Measurements from ENCODE around the gene EID3. TPM values are rescaled to one million over a fixed set of nuclear protein-coding genes. Genes with fewer than 3 reads are reported as not detected.

The EID3 gene
- total RNA-seq, 1 donor from 2014 or later: 5.6 TPM

DNA sequence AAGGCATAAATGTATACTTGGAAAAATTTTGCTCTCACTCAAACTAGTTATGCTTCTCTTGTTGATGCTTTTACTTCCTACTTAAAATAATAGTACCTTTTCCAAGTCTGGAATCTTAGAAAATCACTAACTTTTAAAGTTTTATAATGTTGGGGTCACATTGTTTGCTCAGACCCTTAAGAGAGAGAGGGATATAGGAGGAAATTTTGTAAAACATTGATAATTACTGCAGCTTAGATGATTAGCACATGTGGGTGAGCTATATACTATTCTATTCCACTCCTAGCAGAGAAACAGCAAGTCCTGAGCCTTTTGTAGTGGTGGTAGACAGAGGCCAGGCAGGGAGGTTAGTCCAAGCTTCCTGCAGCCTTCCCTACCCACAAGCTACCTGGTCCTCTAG is 13.4 kb downstream of the EID3 start:
- TF ChIP-seq, protein P1, sequence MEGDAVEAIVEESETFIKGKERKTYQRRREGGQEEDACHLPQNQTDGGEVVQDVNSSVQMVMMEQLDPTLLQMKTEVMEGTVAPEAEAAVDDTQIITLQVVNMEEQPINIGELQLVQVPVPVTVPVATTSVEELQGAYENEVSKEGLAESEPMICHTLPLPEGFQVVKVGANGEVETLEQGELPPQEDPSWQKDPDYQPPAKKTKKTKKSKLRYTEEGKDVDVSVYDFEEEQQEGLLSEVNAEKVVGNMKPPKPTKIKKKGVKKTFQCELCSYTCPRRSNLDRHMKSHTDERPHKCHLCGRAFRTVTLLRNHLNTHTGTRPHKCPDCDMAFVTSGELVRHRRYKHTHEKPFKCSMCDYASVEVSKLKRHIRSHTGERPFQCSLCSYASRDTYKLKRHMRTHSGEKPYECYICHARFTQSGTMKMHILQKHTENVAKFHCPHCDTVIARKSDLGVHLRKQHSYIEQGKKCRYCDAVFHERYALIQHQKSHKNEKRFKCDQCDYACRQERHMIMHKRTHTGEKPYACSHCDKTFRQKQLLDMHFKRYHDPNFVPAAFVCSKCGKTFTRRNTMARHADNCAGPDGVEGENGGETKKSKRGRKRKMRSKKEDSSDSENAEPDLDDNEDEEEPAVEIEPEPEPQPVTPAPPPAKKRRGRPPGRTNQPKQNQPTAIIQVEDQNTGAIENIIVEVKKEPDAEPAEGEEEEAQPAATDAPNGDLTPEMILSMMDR (IDR thresholded peaks at IDR 0.05; ENCODE audit: unreplicated experiment): no peak
- Mint-ChIP-seq H3K36me3 (peaks cover 33% of the 10 kb centered on the region), H3K27ac (no peak overlapping the region)

DNA sequence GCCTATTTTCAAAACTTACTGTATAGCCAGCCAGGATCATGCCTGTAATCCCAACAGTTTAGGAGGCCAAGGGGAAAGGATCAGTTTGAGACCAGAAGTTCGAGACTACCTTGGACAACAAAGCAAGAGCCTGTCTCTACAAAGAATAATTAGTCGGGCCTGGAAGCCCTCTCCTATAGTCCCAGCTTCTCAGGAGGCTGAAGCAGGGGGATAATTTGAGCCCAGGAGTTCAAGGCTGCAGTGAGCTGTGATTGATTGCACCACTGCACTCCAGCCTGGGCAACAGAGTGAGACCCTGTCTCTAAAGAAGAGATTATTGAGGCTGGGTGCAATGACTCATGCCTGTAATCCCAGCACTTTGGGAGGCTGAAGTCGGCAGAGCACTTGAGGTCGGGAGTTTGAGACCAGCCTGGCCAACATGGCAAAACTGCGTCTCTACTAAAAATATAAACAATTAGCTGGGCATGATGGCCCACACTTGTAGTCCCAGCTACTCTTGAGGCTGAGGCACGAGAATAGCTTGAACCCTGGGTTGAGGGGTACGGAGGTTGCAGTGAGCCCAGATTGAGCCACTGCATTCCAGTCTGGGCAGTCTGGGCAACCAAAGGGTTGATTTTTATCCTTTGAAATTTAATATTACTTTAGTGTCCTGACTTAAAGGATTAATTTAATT is 14.1 kb downstream of the EID3 start:
- Mint-ChIP-seq H3K9me3 (no peaks in the 10 kb centered on the region), H3K36me3 (peaks cover 35% of the 10 kb centered on the region), H3K27ac (no peak overlapping the region), H3K4me1 (no peaks in the 10 kb centered on the region), H3K27me3 (ENCODE audit: low read depth) (no peaks in the 10 kb centered on the region), H3K4me3 (no peak overlapping the region)
- TF ChIP-seq, protein P1 (IDR thresholded peaks at IDR 0.05; ENCODE audit: unreplicated experiment): no peak
- DNase-seq (ENCODE audit: low spot score in 2 of 2, unreplicated experiment in 2 of 2): no peak

More for the DNA sequence above, 13.4 kb downstream of the EID3 start:
- H3K4me3 Mint-ChIP-seq: no peak overlapping the region
- no peaks in the 10 kb centered on the region for H3K9me3 Mint-ChIP-seq
- no peaks in the 10 kb centered on the region for H3K27me3 Mint-ChIP-seq (ENCODE audit: low read depth)
- DNase-seq (ENCODE audit: low spot score in 2 of 2, unreplicated experiment in 2 of 2): no peak
- no peaks in the 10 kb centered on the region for H3K4me1 Mint-ChIP-seq

DNA sequence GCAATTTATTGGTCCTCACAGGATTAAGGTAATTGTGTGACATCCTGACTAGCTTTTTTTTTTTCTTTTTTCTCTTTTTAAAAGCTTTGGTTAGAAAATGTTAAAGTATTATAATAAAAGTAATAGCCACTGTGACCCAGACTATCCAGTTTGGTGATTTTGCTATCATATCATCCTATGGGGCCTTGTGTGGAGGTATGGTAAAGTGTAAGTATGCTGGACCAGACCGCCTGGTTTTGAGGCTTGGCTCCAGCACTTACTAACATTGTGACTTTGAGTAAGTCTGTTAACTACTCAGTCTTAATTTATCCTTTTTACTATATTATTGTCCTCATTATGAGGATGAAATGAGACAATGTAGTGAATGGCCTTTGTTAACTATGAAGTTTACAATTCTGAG is 15.5 kb downstream of the EID3 start:
- Mint-ChIP-seq H3K4me1 (no peaks in the 10 kb centered on the region), H3K9me3 (no peaks in the 10 kb centered on the region), H3K36me3 (peaks cover 33% of the 10 kb centered on the region), H3K4me3 (no peak overlapping the region), H3K27ac (no peak overlapping the region), H3K27me3 (ENCODE audit: low read depth) (no peaks in the 10 kb centered on the region)
- DNase-seq (ENCODE audit: low spot score in 2 of 2, unreplicated experiment in 2 of 2): no peak
- TF ChIP-seq, protein P1 (IDR thresholded peaks at IDR 0.05; ENCODE audit: unreplicated experiment): no peak

DNA sequence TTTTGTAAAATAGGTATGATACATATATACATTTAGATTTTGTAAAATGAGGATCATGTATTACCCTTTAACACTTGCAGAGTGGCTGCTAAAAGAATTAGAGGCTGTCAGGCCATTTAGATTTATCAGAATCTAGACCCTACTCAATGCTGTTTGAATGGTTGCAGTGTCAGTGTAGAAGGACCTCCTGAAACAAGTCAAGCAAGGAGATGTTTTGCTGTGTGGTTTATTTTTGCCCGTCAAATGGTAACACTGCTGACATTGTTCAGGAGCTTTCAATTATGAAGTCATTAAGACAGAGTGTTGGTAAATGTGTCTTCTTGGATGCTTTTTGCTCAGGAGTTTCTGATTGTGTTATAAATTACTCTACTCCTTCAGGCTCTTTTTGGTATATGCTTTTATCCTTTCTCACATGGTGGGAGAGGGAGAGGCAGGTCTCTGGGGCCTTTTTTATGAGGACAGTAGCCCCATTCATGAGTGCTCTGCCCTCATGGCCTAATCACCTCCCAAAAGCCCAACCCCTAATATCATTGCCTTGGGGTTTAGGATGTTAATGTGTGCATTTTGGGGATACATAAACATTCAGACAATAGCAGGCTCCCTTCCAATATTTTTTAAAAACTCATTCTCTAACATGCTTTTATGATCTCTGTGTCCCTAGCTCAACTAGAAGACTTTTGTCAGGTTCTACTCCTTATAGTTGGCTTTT is 16.5 kb downstream of the EID3 start:
- no peak overlapping the region for H3K27ac Mint-ChIP-seq
- no peaks in the 10 kb centered on the region for H3K27me3 Mint-ChIP-seq (ENCODE audit: low read depth)
- no peak overlapping the region for H3K4me3 Mint-ChIP-seq
- TF ChIP-seq, protein P1 (IDR thresholded peaks at IDR 0.05; ENCODE audit: unreplicated experiment): no peak
- no peak for DNase-seq (ENCODE audit: low spot score in 2 of 2, unreplicated experiment in 2 of 2)
- no peaks in the 10 kb centered on the region for H3K4me1 Mint-ChIP-seq
- H3K9me3 Mint-ChIP-seq: no peaks in the 10 kb centered on the region
- peaks cover 35% of the 10 kb centered on the region for H3K36me3 Mint-ChIP-seq

DNA sequence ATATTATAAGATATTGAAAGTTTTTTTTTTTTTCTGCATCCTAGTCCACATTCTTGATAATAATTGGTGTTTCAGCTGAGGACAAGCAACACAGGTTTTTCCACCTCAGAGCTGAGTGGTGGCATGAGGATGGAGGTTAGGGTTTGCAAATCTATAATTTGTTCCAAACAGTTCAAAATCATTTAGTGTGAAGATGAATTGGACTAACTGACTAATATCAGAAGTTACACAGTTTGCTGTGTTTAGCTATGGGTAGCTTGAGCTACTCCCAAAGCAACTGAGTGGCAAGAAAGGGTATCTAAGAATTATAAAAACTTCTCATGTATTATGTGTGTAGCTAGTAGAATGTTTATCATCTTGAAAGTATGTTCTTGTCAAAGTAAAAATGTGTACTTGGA is 17.1 kb downstream of the EID3 start:
- TF ChIP-seq, protein P1 (IDR thresholded peaks at IDR 0.05; ENCODE audit: unreplicated experiment): no peak
- H3K36me3 Mint-ChIP-seq: peaks cover 33% of the 10 kb centered on the region
- H3K27ac Mint-ChIP-seq: no peak overlapping the region

More for the DNA sequence above, 17.1 kb downstream of the EID3 start:
- no peak for DNase-seq (ENCODE audit: low spot score in 2 of 2, unreplicated experiment in 2 of 2)
- H3K4me1 Mint-ChIP-seq: no peaks in the 10 kb centered on the region
- no peaks in the 10 kb centered on the region for H3K9me3 Mint-ChIP-seq
- H3K27me3 Mint-ChIP-seq (ENCODE audit: low read depth): no peaks in the 10 kb centered on the region
- no peak overlapping the region for H3K4me3 Mint-ChIP-seq
